PC-9 (cell line): ENCODE measurements around the gene INPP4A.

Experiments
- EZH2 ChIP-seq: fragments of 200-600 bp; sonication (generic); IDR thresholded peaks from 2 replicates; pipeline ENCODE4 v1.8.0; 2017; ENCODE audit warnings: antibody characterized with exemption, low read depth
- TF ChIP-seq, protein P1 (sequence below): fragments of 200-600 bp; sonication (generic); conservative IDR thresholded peaks from 2 replicates; pipeline ENCODE4 v1.6.1; 2017; ENCODE audit warnings: mixed run types, antibody characterized with exemption, mild to moderate bottlenecking, moderate library complexity

- TF ChIP-seq, protein P1, sequence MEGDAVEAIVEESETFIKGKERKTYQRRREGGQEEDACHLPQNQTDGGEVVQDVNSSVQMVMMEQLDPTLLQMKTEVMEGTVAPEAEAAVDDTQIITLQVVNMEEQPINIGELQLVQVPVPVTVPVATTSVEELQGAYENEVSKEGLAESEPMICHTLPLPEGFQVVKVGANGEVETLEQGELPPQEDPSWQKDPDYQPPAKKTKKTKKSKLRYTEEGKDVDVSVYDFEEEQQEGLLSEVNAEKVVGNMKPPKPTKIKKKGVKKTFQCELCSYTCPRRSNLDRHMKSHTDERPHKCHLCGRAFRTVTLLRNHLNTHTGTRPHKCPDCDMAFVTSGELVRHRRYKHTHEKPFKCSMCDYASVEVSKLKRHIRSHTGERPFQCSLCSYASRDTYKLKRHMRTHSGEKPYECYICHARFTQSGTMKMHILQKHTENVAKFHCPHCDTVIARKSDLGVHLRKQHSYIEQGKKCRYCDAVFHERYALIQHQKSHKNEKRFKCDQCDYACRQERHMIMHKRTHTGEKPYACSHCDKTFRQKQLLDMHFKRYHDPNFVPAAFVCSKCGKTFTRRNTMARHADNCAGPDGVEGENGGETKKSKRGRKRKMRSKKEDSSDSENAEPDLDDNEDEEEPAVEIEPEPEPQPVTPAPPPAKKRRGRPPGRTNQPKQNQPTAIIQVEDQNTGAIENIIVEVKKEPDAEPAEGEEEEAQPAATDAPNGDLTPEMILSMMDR: no peak
- no peak for TF ChIP-seq EZH2
Observed at GRCh38 chr2:98643496-98644100, 198.9 kb downstream of the INPP4A start.
